Measurements from ENCODE around the gene APBA2.
"Not testable (repeated sequence)": the region's sequence is repeated elsewhere in the genome, so short reads cannot be mapped to it uniquely, and the experiment has no call there.

APBA2 gene

GRCh38 chr15:29142129-29142747 is 256.5 kb downstream of the APBA2 start:
- no peak for DNase-seq

DNA sequence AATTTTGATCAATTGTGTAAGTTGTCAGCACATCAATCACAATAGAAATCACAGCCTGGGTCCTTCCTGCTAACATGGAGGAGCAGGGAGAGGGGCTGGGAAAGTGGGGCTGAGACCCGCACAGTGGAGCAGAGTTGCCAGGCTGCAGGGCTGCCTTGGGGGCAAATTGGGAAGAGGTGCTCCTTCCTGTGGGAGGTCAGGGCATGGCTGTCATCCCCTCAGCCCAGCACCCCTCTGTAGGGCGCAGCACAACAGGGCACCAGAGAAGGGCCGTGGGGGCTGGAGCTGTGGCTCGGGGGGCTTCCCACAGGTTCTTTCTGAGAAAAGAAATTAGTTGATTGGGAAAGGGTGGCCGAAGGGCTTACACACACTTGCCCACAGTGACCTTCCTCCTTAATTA is 257.5 kb downstream of the APBA2 start:
- no peak for DNase-seq

DNA sequence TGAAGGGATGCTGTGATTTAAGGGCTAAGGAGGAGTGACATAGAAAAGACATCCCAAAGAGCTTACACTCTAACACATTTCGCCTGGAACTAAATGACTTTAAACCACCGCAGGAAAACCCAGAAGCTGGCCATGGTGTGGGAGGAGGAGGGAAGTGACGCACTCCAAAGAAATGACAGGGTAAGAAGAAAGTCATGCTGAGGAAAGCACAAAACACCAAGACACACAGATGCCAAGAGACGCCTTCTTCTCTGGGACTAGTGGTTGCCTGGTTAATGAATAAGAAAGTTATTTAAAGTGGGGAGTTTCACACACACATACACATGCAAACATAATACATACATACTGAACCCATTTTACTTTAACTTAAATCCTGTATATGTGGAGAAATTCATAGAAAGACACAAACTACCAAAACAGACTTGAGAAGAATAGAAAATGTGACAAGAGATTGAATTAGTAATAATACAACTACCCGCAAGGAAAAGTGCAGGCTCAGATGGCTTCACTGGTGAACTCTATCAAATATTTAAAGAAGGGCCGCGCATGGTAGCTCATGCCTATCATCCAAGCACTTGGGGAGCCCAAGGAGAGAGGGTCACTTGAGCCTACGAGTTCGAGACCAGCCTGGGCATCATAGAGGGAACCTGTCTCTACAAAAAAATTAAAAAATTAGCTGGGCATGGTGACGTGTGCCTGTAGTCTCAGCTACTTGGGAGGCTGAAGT is 258.3 kb downstream of the APBA2 start:
- DNase-seq: no peak

GRCh38 chr15:29149738-29150075 is 263.9 kb downstream of the APBA2 start:
- no peak for DNase-seq

GRCh38 chr15:29150515-29151483 is 265.0 kb downstream of the APBA2 start:
- no peak for DNase-seq

DNA sequence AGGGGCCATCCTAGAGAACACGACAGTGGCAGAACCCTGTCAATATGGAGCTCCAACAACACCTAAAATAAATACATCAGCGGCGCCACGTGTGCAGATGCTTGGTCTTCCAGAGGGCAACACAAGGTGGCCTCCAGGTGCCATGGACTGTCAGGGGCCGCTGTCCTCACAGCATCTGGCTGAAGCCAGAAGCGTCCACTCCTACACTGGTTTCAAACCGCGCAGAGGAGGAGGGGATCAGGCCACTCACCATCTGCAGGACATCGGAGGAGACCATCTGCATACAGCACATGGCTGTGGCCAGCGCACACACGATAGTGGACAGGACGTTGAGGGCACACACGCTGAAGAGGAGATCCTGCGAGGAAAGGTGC is 265.7 kb downstream of the APBA2 start:
- DNase-seq: no peak

DNA sequence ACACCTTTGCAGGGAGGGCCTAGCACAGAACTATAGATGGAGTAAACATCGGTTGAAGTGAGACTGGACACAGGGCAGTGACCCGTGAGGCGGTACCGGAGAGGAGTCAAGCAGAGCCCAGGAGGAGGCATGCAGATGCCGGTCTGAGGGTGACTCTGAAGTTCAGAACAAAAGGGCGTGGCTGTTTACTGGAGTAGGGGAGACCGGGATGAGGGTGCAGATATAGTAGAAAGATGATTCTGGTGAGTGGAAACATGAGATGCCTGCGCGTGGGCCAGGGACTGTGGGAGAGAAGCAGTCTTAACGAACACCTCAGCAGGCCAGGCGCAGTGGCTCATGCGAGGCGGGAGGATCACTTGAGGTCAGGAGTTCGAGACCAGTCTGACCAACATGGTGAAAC is 270.7 kb downstream of the APBA2 start:
- no peak for DNase-seq

DNA sequence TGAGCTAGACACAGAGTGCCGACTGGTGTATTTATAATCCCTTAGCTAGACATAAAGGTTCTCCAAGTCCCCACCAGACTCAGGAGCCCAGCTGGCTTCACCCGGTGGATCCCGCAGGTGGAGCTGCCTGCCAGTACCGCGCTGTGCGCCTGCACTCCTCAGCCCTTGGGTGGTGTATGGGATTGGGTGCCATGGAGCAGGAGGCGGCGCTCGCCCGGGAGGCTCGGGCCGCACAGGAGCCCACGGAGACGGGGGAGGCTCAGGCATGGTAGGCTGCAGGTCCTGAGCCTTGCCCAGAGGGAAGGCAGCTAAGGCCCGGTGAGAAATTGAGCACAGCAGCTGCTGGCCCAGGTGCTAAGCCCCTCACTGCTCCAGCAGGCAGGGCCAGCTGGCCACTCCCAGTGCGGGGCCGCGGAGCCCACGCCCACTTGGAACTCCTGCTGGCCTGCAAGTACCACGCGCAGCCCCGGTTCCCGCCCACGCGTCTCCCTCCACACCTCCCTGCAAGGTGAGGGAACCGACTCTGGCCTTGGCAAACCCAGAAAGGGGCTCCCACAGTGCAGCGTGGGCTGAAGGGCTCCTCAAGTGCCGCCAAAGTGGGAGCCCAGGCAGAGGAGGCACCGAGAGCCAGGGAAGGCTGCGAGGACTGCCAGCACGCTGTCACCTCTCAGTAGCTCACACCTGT is 274.1 kb downstream of the APBA2 start:
- DNase-seq: no peak

GRCh38 chr15:29162411-29162810 is 276.6 kb downstream of the APBA2 start:
- no peak for DNase-seq

- not testable (repeated sequence) for DNase-seq
These were observed 281.3 kb downstream of the APBA2 start for GRCh38 chr15:29167122-29167521.
